ENCODE measurements around the gene CXCL12.

CXCL12 gene

DNA sequence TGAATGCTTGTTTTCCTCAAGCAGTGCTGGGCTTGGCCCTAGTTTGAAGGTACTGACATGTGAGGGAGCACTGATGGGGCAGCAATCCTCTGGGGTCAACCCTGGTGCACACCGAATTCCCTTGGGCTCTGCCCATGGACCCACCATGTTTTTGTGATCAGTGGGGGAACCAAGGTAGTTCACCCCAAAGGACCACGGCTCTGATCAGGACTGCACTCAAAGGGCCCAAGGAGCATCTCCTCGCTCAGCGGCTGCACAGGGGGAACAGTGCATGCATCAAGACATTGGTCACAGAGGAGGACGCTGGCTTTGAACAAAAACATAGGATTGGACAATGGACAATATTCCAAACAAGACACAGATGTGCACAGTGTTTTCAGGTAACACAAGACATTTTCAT, 12.7 kb downstream of the CXCL12 start:
- TF ChIP-seq GATA3 (IDR thresholded peaks at IDR 0.05; ENCODE audit: low read depth, low read length) = no peak
- TF ChIP-seq GATA2 (IDR thresholded peaks at IDR 0.05; ENCODE audit: low read depth, low read length) = no peak

DNA sequence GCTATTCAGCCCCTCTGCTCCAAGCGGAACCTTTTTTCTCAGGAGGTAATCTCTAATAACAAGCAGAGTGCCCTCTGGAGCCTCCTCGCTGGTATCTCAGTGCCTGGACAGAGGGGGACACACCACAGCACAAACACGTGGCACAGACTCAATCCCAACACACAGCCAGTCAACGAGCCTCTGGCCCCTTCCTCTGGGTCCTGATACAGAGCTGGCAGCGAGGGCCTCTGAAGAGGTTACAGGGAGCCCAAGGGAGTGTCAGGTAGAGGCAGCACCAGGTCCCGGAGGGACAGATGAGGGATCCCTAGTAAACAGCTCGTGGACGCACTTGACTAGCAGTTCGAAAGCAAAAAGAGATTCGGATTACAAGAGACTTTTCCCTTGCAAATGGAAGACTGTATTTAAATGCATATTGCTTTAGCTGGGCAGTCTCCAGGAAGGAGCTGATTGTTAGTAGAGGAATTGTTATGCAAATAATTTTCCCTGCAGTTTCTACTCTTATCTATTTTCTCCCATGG, 14.1 kb downstream of the CXCL12 start:
- TF ChIP-seq GATA3 (IDR thresholded peaks at IDR 0.05; ENCODE audit: low read depth, low read length) (no peak), GATA2 (IDR thresholded peaks at IDR 0.05; ENCODE audit: low read depth, low read length) (no peak)

DNA sequence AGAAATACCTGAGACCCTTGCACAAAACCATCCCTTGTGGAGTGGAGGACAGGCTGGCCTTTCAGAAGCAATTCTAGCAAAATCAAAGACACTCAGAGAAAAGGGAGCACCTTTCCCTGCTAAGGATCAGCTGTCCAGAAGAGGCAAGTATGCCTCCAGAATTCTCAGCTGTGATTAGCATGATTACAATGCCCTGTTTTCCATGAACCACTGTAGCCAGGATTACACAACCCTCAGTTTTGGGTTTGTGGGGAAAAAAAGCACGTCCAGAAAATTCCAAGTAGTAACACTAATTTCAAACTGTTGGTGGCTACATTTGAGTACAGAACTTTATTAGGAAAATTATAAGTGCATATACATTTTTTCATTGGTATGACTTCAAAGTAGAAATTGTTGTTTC, 15.0 kb downstream of the CXCL12 start:
- no peak for TF ChIP-seq GATA3 (IDR thresholded peaks at IDR 0.05; ENCODE audit: low read depth, low read length)
- no peak for TF ChIP-seq GATA2 (IDR thresholded peaks at IDR 0.05; ENCODE audit: low read depth, low read length)

DNA sequence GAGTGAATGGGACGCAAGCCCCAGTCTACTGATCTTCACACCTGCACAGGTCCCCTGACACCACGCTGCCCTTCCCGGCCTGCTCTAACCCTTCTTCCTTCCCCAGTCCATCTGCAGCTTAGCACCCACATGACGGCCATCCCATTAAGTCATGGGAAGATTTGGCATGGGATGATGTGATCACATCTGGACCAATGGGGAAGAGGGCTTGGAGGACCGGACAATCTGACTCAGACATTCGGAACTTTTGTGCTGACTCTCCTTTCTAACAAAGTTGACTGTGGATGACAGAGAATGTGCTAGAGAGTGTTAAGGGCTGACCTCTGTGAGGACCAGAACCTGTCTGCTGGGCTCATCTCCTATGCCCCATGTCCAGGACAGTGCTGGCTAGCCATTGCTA, 15.6 kb downstream of the CXCL12 start:
- TF ChIP-seq GATA3 (IDR thresholded peaks at IDR 0.05; ENCODE audit: low read depth, low read length) (no peak), GATA2 (IDR thresholded peaks at IDR 0.05; ENCODE audit: low read depth, low read length) (no peak)

DNA sequence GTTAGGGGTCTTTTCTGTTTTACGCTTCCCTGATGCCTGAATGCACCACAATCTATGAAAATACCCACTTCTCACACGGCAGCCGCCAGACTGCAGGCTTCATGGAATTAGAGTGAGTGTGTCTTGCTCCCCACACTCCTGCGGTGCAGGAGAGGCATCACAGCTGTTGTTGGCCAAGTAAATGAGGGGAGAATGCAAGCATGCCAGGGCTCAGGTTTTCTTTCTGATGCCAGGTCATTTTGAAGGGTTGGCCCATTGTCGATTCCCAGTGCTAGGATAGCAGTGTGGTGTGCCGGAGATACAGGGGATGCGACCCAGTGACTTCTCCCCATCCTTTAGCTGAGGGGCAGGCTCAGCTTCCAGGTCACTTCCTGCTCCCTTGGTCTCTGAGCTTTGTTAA, 16.3 kb downstream of the CXCL12 start:
- no peak for TF ChIP-seq GATA2 (IDR thresholded peaks at IDR 0.05; ENCODE audit: low read depth, low read length)

DNA sequence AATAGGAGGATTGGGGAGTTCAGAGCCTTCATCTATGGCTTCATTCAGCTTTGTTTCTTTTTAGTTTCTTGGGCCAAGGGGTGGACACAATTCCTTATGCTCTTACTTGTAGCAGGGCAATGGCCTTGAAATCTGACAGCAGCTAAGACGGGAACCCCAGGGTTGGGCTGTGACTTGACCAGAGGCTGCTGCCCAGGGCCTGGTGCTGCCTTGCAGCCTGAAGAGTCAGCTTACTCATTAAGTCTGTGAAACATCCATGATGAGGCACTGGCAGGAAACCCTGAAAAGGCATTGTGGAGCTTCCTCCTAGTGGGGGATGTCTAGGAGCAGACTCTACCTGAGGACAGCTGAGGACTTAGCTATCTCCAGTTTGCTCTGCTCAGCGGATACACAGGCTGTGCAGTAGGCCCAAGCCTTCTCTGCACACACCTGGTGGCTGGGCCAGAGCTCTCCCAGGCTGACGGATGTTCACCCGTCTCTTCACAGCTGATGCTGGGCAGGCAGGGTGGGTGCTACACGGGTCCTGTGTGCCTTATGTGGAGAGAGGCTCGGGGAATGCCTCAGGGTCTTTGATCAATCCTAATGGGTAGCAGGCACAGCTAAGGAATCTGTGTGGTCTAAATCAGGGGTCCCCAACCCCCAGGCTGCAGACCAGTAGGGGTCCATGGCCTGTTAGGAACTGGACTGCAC, 17.8 kb downstream of the CXCL12 start:
- TF ChIP-seq GATA3 (IDR thresholded peaks at IDR 0.05; ENCODE audit: low read depth, low read length) (no peak), GATA2 (IDR thresholded peaks at IDR 0.05; ENCODE audit: low read depth, low read length) (no peak)

DNA sequence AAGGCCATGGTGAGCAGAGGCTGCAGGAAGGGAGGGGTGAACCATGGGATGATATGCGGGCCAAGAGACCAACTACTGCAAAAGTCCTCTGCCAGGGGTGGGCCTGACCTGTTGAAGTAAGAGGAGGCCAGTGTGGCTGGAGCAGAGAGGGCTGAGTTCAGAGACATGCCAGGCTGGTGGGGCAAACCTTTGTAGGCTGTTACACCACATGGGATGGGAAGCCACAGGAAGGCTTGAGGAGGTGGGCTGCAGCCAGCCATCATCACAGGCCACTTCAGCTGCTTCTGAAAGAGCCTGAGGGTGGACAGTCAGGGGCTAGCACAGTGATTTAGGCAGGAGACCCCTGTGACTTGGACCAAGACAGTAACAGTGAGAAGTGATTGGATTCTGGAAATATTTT, 20.3 kb downstream of the CXCL12 start:
- TF ChIP-seq GATA3 (IDR thresholded peaks at IDR 0.05; ENCODE audit: low read depth, low read length) = no peak
- TF ChIP-seq GATA2 (IDR thresholded peaks at IDR 0.05; ENCODE audit: low read depth, low read length) = no peak

DNA sequence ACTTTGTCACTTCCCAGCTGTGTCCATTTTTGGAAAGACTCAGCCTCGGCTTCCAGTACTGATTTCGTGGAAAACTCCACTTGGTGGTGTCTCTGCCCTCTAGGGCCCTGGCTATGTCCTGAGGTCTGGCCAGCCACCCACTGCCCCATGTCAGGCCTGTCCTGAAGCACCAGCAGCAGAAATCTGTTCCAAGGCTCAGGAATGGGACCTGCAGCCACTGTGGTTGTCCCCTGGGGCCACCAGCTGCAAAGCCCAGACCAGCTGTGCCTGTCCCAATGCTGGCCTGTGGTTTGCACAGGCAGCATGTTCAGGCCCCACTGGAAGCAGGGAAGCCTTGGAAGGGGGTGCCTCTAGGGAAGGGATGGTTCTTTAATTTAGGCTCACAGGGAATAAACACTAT, 21.2 kb downstream of the CXCL12 start:
- no peak for TF ChIP-seq GATA3 (IDR thresholded peaks at IDR 0.05; ENCODE audit: low read depth, low read length)
- no peak for TF ChIP-seq GATA2 (IDR thresholded peaks at IDR 0.05; ENCODE audit: low read depth, low read length)

DNA sequence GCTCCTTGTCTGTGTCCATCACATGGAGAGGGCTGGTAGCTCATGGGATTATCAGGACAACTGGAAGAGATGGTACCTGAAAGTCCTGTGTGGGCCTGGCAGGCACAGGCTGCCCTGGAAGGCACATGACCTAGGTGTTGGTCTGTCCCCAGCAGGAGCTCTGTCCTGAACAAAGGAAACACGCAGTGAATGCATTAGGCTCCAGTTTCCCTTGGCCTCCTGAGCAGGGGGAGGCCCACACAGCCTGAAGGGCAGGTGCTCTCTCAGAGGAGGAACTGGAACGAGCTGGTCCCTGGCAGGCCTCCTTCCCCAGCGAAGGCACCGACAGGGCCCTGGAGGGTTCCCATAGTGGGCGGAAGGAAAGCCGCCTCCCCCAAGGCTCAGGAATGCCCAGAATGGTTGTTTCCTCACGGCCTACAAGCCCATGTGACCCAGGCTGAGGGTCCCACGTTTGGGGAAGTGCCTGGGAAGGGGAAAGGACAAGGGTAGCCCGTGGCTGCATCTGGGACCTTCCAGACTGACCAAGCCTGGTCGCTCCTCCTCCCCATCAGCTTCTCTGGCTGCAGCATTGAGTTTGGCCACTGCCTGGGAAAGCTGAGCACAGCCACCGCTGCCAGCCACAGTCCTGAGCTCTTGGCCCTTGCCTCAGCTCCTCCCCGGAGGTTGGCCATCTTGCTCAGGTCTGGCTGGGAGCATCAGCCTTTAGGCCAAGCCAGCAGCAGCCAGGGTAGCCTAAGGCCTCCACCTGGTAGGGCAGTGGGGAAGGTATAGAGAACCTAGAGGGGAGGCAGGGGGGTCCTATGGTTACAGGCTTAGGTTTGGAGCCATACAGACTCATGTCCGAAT, 21.8 kb downstream of the CXCL12 start:
- TF ChIP-seq GATA2 (IDR thresholded peaks at IDR 0.05; ENCODE audit: low read depth, low read length) = no peak
- no peak for TF ChIP-seq GATA3 (IDR thresholded peaks at IDR 0.05; ENCODE audit: low read depth, low read length)

DNA sequence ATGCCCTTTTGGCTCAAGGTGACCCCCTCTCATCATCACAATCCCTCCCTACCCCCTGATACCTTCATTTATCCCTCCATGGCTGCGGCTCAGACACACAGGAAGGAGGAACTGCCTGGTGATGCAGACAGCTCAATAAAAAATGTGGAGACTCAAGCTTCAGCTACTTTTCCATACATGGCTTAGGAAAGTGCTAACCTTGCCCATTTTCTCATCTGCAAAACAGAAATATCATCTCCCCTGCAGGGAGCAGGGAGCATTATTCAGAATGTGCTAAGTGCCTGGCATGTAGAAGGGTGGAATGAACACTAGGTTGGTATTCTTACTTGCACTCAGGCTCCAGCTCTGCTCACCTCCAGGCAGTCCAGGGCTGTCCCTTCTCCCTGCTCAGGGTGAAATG, 23.8 kb downstream of the CXCL12 start:
- TF ChIP-seq GATA2 (IDR thresholded peaks at IDR 0.05; ENCODE audit: low read depth, low read length) (no peak), GATA3 (IDR thresholded peaks at IDR 0.05; ENCODE audit: low read depth, low read length) (no peak)

DNA sequence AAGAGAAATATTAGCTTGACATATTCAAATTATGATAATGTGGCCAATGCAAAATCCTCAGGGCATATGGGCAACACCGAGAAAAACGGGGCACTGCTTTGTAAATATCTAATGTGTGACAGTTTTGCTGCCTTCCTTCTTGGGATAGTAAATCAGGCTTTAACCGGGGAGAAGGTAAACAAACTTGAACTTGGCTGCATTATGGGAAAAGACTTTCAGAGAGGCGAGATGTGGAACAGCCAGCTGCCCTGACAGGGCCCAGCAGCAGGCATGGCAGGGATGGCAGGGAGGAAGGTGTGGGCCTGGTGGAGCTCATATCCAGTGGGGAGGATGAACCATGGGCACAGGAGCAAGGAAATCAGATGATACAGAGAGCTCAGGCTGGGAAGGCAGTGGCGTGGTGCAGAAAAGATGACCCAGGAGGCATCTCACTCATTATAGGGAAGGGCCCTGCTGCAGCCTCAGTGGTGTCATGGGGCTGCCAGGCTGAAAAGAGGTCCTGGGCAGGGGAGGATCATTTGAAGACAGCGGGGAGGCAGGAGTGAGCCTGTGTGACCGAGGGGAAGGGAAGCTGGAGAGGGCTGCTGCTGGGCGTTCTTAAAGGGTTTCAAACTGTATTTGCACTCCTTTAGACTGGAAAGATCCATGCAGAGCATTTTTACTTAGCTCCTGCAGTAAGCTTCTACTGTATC, 26.7 kb downstream of the CXCL12 start:
- TF ChIP-seq GATA3 (IDR thresholded peaks at IDR 0.05; ENCODE audit: low read depth, low read length) = no peak
- TF ChIP-seq GATA2 (IDR thresholded peaks at IDR 0.05; ENCODE audit: low read depth, low read length) = no peak

DNA sequence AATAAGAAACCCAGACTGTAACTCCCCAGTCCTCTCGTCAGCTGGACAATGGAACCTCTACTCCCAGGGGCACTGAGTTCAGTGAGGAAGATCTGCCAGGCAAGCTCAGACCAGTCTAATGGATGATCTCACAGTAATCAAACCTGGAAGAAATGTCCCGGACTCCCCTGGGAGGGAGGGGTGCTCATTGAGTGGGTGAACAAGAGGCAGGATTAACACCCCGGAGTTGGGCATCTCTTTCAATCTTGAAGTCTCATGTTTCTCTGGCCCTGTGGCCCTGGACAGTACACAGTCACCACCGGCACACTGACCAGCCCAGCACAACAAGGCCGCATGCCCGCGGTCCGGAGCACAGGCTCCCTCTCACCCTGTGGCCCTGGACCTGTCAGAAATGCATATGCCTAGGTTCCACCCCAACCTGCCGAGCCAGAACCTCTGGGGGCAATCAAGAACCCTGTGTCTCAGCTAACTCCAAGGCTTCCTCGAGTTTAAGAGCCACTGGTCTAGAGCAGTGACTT, 27.8 kb downstream of the CXCL12 start:
- TF ChIP-seq GATA3 (IDR thresholded peaks at IDR 0.05; ENCODE audit: low read depth, low read length) = no peak

DNA sequence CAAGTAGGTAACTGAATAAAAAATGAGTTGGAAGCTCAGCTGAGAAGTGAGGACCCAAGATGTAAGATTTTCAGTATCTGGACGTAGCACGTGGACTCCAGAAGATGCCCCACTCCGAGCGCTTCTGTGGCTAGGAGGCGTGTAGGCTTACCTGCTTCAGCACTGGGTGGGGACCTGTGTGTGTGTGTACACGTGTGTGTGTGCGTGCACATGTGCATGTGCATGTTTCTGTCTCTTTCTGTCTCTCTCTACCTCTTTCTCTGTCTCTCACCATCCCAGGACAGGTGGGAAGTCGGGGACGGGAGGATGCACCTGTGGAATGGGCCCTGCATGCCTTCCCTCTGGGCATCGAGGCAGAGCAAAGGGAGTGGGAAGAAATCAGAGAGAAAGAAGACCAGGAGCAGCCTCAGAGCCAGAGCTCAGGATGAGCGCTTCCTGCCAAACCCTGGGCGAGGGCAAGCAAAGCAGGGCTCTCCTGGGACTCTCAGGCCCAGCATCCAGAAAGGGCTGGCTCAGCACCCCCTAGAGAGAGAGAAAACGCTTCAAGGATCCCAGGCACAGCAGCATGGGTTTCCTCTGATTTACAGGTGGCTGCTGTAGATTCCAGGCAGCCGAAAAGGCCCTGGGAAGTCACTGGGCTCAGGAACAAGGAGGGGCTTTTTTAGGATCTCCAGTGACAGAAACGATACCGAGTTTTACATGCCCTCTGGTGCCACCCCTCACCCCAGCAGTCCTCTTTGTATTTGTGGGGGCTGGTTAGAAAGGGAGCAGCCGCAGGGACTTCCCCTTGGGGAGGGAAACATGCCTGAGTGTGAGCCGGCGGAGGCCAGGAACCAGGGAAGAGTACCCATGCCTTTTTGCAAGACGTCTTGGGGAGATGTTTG, 28.5 kb downstream of the CXCL12 start:
- no peak for TF ChIP-seq GATA2 (IDR thresholded peaks at IDR 0.05; ENCODE audit: low read depth, low read length)
- TF ChIP-seq GATA3 (IDR thresholded peaks at IDR 0.05; ENCODE audit: low read depth, low read length) = no peak
